Adrenal gland (tissue), 12 donors: Measurements from ENCODE around the gene WBP1. TPM values are rescaled to one million over a fixed set of nuclear protein-coding genes. Genes with fewer than 3 reads are reported as not detected.

Source experiments
- DNase-seq, 7 donors: peaks; one replicate each; pipeline ENCODE4 v3.0.0-alpha.2; 2019 to 2020
- H3K27ac ChIP-seq, 5 donors: fragments of 200-600 bp; sonication (generic) in 4 of 5; 1 replicate in 3 of 5; 2 replicates in 2 of 5; pipeline versions ENCODE4 v1.5.1 to v1.8.0; 2016 to 2020; ENCODE audit warnings: mild to moderate bottlenecking in 1 of 5
- H3K27me3 ChIP-seq: fragments of 200-600 bp; 2 replicates; pipeline ENCODE4 v1.8.0; 2021
- H3K36me3 ChIP-seq, 2 donors: fragments of 200-600 bp; replicated peaks in 1 of 2; 1 replicate in 1 of 2; 2 replicates in 1 of 2; pipeline versions ENCODE4 v1.5.1 to v1.8.0; 2018 to 2022
- H3K4me1 ChIP-seq, 2 donors: fragments of 200-600 bp; replicated peaks in 1 of 2; 1 replicate in 1 of 2; 2 replicates in 1 of 2; pipeline versions ENCODE4 v1.5.1 to v1.8.0; 2018 to 2021
- H3K4me3 ChIP-seq, 4 donors: fragments of 200-600 bp; sonication (generic) in 3 of 4; one replicate each; pipeline ENCODE4 v1.5.1; 2016 to 2018
- H3K9me3 ChIP-seq, 3 donors: fragments of 200-600 bp; sonication (generic) in 1 of 3; replicated peaks in 1 of 3; 1 replicate in 2 of 3; 2 replicates in 1 of 3; pipeline versions ENCODE4 v1.5.1 to v1.8.0; 2016 to 2021
- POLR2A ChIP-seq, 2 donors: fragments of 450-650 bp; IDR thresholded peaks; one replicate each; pipeline ENCODE4 v1.6.1; 2017; ENCODE audit warnings: antibody characterized with exemption in 2 of 2, mild to moderate bottlenecking in 2 of 2, moderate library complexity in 1 of 2
- WGBS, 4 donors: extraction: QIAGEN DNeasy Blood & Tissue Kit in 2 of 4; methylation state at CpG; one replicate each; pipeline versions ENCODE4 v1.1.5 to v1.1.7; 2013 to 2017; 5-methylcytosine and 5-hydroxymethylcytosine counted together
- intact Hi-C, 2 donors: fragments of 100-400 bp; cut with DNase I; formaldehyde crosslinking; loops; one replicate each; pipeline versions ENCODE4 v1.14.1 to v1.15.0; 2022 to 2023
- polyA plus RNA-seq, 3 donors: library from polyadenylated mRNA; stranded (reverse); fragments of 200-250 nt in 2 of 3; fragments of 350-450 nt in 1 of 3; fragmentation: Illumina TruSeq in 1 of 3; extraction: RNeasy Lipid Tissue Mini Kit (QIAGEN cat#74804) in 1 of 3; gene quantifications; one replicate each; pipeline ENCODE4 v1.2.3, GENCODE V29; 2013 to 2014
- total RNA-seq, 9 donors: library from RNA; depleted of rRNA in 4 of 9; stranded (reverse); fragments of >200 nt in 4 of 9; fragments of 120-200 nt in 1 of 9; fragmentation: NEBNext Ultra II Directional in 1 of 9; extraction: Animal tissue kit (Norgen Biotek cat#: 25700) in 1 of 9; gene quantifications; one replicate each; pipeline versions ENCODE4 v1.1.0 to v1.2.4, GENCODE V29; 2013 to 2023
- TF ChIP-seq, protein P1 (sequence below), 6 experiments: fragments of 450-650 bp in 4 of 6; fragments of 200-600 bp in 2 of 6; sonication (generic) in 1 of 6; IDR thresholded peaks; 1 replicate in 5 of 6; 2 replicates in 1 of 6; pipeline versions ENCODE4 v1.5.1 to v1.8.0; 2016 to 2021; ENCODE audit warnings: antibody characterized with exemption in 6 of 6, mild to moderate bottlenecking in 2 of 6, moderate library complexity in 1 of 6
- donor health status: healthy with polysubstance abuse.
- donor health status: Bipolar disorder and iron deficiency.
- donor health status: DM: yes; HTN: yes; CAD: no.
- donor health status: DM: no; HTN: no; CAD: no.
- donor health status: DM: no; HTN: no; CAD: no.
- donor health status: DM: yes; HTN: yes; CAD: no.

The WBP1 gene
- total and polyA plus RNA-seq, 12 donors = 56.9 to 267 (median 115) TPM

DNA sequence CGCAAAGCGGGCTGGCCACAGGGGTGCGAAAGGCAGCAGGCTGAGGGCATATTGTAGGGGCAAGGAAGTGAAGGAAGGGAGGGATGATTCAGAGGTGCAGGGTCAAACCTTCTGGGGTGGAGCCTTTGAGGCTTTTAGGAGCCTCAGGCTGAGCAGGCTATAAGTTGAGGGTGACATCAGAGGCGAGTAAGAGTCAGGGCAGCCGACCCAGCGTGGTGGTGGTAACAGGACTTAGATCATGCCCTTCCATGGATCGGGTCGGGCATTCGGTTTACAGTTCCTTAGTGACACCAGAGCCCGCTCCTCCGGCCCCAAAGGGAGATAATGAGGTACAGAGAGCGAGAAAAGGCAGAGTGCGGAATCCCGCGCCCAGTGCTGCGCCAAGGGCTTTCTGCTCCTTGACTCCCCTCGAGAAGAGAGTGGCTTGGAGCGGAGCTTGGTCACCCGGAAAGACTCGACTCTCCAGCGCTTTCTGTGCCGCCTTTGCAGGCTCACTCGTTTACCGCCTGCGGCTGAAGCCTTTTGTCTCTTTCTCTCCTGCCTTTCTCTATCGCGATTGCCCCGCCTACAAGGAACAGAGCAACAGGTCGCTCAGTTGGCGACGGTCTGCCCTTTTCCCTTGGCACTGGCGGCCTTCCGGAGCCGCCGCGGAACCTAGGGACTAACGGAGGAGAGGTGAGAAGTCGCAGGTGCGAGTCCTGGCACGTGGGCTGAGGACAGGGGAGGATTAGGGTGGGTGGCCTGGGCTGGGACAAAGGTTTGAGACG, 40.4 kb downstream of the WBP1 start:
- Histone ChIP-seq H3K27me3 (peaks cover 39% of the 10 kb centered on the region), H3K27ac (no peak overlapping the region), H3K4me3 (peak overlapping the region in 1 of 4 donors; percentile 39), H3K36me3 (peaks cover 0 to 4% of the 10 kb centered on the region in 2 donors), H3K4me1 (peaks cover 6 to 34% of the 10 kb centered on the region in 2 donors), H3K9me3 (no peaks in the 10 kb centered on the region)
- WGBS, 4 donors = 2 to 4% (median 4%) methylated on average over 32 to 41 of the region's 41 CpGs
- intact Hi-C loops = no loop called here
- TF ChIP-seq POLR2A (IDR thresholded peaks at IDR 0.05) = no peak
- TF ChIP-seq, protein P1, sequence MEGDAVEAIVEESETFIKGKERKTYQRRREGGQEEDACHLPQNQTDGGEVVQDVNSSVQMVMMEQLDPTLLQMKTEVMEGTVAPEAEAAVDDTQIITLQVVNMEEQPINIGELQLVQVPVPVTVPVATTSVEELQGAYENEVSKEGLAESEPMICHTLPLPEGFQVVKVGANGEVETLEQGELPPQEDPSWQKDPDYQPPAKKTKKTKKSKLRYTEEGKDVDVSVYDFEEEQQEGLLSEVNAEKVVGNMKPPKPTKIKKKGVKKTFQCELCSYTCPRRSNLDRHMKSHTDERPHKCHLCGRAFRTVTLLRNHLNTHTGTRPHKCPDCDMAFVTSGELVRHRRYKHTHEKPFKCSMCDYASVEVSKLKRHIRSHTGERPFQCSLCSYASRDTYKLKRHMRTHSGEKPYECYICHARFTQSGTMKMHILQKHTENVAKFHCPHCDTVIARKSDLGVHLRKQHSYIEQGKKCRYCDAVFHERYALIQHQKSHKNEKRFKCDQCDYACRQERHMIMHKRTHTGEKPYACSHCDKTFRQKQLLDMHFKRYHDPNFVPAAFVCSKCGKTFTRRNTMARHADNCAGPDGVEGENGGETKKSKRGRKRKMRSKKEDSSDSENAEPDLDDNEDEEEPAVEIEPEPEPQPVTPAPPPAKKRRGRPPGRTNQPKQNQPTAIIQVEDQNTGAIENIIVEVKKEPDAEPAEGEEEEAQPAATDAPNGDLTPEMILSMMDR (IDR thresholded peaks at IDR 0.05) = no peak
- no peak for DNase-seq

DNA sequence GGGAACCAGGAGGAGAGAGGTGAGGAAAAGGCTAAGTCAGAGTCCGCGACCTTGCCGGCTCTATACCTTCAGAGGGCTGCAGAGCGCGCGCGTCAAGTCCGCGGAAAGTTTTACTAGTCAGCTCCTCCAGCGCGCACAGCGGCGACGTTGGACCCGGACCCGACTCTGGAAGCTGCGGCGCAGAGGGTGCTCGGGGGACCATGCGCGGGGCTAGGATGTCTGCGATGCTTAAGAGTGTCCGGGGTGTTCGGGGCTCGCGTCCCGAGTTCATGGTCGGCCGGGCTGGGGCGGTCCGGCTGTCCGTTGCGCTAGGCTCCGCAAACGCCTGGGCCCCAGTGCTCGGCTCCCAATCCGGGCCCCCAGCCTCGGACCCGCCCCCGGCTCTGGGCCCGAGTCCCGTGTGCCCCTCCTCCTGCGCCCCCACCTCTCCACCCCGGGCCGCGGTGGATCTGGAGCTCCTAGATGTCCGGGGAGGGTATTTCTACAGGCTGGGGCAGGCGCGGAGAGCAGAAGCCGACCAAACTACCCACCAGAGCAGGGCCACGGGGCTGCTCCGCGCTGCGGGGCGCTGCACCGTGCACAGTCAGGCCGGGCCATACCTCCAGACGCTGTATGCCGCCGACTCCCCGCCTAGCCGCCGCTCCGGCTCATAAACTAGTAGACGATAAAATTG, 41.2 kb downstream of the WBP1 start, which contains the start of gene LBX2:
Gene LBX2 (minus strand): TSS at position 337 of the 673 bp plus-strand sequence. CDS start 66 bp downstream, at position 271.
- H3K4me1 ChIP-seq = peaks cover 6 to 42% of the 10 kb centered on the region in 2 donors
- H3K27ac ChIP-seq = no peak within 1 kb of the TSS
- intact Hi-C loops = no loop called here

DNA sequence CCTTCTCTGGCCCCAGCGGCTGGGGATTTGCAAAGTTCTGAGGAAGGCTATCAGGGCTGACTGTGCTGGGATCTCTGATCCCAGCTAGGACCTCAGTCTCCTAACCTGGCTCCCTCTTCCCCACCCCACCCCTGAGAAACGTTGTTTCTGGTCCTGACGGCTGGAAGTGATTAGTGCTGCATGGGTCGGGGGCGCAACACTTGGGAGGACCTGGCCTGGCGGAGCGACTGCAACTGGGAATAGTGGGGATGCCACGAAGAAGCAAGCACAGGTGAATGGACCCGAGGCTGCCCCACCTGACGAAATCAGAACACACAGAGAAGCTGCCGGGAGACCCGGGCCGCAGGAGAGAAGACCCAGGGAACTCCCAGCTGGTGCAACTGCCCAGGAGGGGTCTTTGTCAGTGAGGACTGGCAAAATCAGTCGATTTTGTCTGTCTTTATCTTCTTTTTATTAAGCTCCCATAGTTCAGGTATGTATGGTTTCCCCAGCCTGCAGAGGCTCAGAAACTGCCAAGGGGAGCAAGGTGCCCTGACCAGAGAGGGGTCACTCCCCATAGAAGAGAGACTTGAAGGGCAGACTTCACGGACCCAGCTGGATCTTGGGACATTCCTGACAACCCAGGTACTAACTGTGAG, 41.8 kb downstream of the WBP1 start:
- no peak overlapping the region for H3K27ac ChIP-seq
- H3K36me3 ChIP-seq = peaks cover 0 to 5% of the 10 kb centered on the region in 2 donors
- intact Hi-C loops = no loop called here
- no peaks in the 10 kb centered on the region for H3K9me3 ChIP-seq
- DNase-seq = no peak
- 48 to 56% (median 52%) methylated on average over 14 to 15 of the region's 15 CpGs for WGBS, 4 donors
- TF ChIP-seq, protein P1 (IDR thresholded peaks at IDR 0.05) = no peak
- TF ChIP-seq POLR2A (IDR thresholded peaks at IDR 0.05) = no peak
- peaks cover 6 to 46% of the 10 kb centered on the region in 2 donors for H3K4me1 ChIP-seq
- no peak overlapping the region for H3K4me3 ChIP-seq
- H3K27me3 ChIP-seq = peaks cover 39% of the 10 kb centered on the region

More for the DNA sequence above, 41.2 kb downstream of the WBP1 start, which contains the start of gene LBX2:
- H3K9me3 ChIP-seq = no peaks in the 10 kb centered on the region
- 5 to 14% (median 7%) methylated on average over 8 to 65 of the region's 65 CpGs for WGBS, 4 donors
- peaks cover 39% of the 10 kb centered on the region for H3K27me3 ChIP-seq
- no peak for DNase-seq
- TF ChIP-seq, protein P1 (IDR thresholded peaks at IDR 0.05) = no peak
- no peak for TF ChIP-seq POLR2A (IDR thresholded peaks at IDR 0.05)
- no peaks in the 10 kb centered on the region for H3K36me3 ChIP-seq
- peak within 1 kb of the TSS in 1 of 4 donors; percentile 39 for H3K4me3 ChIP-seq

DNA sequence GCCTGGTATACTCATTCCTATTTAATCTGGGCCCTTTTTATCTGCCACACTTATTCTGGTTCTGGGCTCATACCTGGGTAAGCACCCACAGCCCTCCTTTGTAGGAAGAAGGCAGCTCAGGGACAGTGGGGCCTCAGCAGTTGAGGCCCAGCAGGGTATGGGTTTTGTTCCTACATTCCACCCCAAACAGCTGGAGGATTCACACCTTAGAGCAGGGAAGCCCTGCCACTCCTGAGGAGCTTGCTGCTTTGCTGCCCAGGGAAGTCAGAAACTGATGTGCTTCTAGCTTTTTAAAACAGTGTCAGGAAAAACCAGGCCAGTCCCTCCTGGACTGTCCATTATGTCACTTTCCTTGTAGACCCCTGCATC, 42.3 kb downstream of the WBP1 start:
- Histone ChIP-seq H3K9me3 (no peaks in the 10 kb centered on the region), H3K4me3 (no peak overlapping the region), H3K4me1 (peaks cover 6 to 51% of the 10 kb centered on the region in 2 donors), H3K36me3 (peaks cover 0 to 10% of the 10 kb centered on the region in 2 donors), H3K27ac (no peak overlapping the region), H3K27me3 (peaks cover 39% of the 10 kb centered on the region)
- TF ChIP-seq, protein P1 (IDR thresholded peaks at IDR 0.05) = no peak
- no peak for TF ChIP-seq POLR2A (IDR thresholded peaks at IDR 0.05)
- intact Hi-C loops = no loop called here
- no peak for DNase-seq
